Thoracic aorta (tissue), 2 donors: ENCODE results near the gene SURF2. TPM values are rescaled to one million over a fixed set of nuclear protein-coding genes. Genes with fewer than 3 reads are reported as not detected.

Source experiments
- ATAC-seq: fragments of 150-250 bp; one replicate; pipeline ENCODE4 v1.8.0; 2017; ENCODE audit warnings: low read depth; ENCODE audit not compliant: insufficient number of reproducible peaks, low FRiP score
- DNase-seq: peaks from one replicate; pipeline ENCODE4 v3.0.0-alpha.2; 2020; ENCODE audit warnings: low spot score
- H3K27ac ChIP-seq, 2 donors: fragments of 200-600 bp; sonication (generic); 1 replicate in 1 of 2; 2 replicates in 1 of 2; pipeline ENCODE4 v1.5.1; 2016; ENCODE audit warnings: mild to moderate bottlenecking in 2 of 2, moderate library complexity in 2 of 2
- H3K27me3 ChIP-seq: fragments of 200-600 bp; sonication (generic); replicated peaks from 2 replicates; pipeline ENCODE4 v1.6.0; 2016; ENCODE audit warnings: mild to moderate bottlenecking; ENCODE audit not compliant: insufficient read depth
- H3K36me3 ChIP-seq: fragments of 200-600 bp; sonication (generic); one replicate; pipeline ENCODE4 v1.5.1; 2016
- H3K4me1 ChIP-seq, 2 donors: fragments of 200-600 bp; sonication (generic); 1 replicate in 1 of 2; 2 replicates in 1 of 2; pipeline versions ENCODE4 v1.5.1 to v1.6.0; 2016; ENCODE audit warnings: low read depth in 2 of 2, mild to moderate bottlenecking in 1 of 2; ENCODE audit not compliant: control insufficient read depth in 1 of 2
- H3K4me3 ChIP-seq: fragments of 200-600 bp; sonication (generic); 2 replicates; pipeline ENCODE4 v1.5.1; 2016; ENCODE audit warnings: mild to moderate bottlenecking
- H3K9me3 ChIP-seq: fragments of 200-600 bp; sonication (generic); 2 replicates; pipeline ENCODE4 v1.5.1; 2016
- CTCF ChIP-seq: fragments of 200-600 bp; sonication (generic); IDR thresholded peaks from one replicate; pipeline ENCODE4 v1.5.1; 2019; ENCODE audit warnings: antibody characterized with exemption
- total RNA-seq, 2 donors: library from RNA; depleted of rRNA; stranded (reverse); fragments of >200 nt; gene quantifications; one replicate each; pipeline versions ENCODE4 v1.1.0 to v1.2.3, GENCODE V29; 2016

The SURF2 gene
- total RNA-seq, 2 donors from 2014 or later: 7.0 to 13.3 TPM

DNA sequence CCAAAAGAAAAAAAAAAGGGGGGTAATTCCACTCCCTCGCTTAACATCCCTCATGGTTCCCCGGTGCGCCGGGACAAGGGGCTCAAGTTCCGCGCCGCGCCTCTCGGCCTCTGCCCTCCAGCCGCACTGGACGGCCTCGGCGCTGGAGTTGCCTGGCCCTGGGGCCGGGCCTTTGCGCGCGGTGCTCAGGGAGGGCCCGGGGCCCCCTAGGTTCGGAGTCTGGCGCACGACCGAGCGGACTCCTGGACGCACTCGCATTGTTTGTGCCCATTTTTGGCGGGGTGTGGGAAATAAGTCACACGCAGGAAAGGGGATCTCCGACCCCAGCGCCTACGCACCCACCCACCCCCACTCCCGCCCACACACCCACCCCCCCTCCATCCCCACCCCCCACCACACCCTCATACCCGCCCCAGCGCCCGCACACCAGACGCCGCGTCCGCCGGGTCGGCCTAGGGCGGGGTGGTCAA lies 8.8 kb upstream of the SURF2 start:
- peak overlapping the region; percentile 88 to 96 for H3K27ac ChIP-seq
- no peak for DNase-seq
- no peak for TF ChIP-seq CTCF
- H3K27me3 ChIP-seq: no peaks in the 10 kb centered on the region
- ATAC-seq: no peak
- no peaks in the 10 kb centered on the region for H3K9me3 ChIP-seq
- H3K36me3 ChIP-seq: peaks cover 66% of the 10 kb centered on the region
- peaks cover 15 to 32% of the 10 kb centered on the region in 2 donors for H3K4me1 ChIP-seq
- peak overlapping the region; percentile 87 for H3K4me3 ChIP-seq

GRCh38 chr9:133347985-133348717 lies 8.2 kb upstream of the SURF2 start, which contains the start of the genes MED22 and RPL7A:
TSS of gene MED22 (minus strand) at chr9:133348131. CDS start at chr9:133346662, 1,469 bp downstream.
TSS of gene RPL7A (plus strand) at chr9:133348218. CDS start at chr9:133348244, 26 bp downstream.
- ATAC-seq (peak; percentile 85), DNase-seq (peak; percentile 95)
- H3K9me3 ChIP-seq: no peaks in the 10 kb centered on the region
- H3K4me1 ChIP-seq: peaks cover 15 to 32% of the 10 kb centered on the region in 2 donors
- H3K4me3 ChIP-seq: peak within 1 kb of the TSS; percentile 87
- H3K27ac ChIP-seq: peak within 1 kb of the TSS; percentile 88 to 96
- no peak for TF ChIP-seq CTCF
- peaks cover 60% of the 10 kb centered on the region for H3K36me3 ChIP-seq
- no peaks in the 10 kb centered on the region for H3K27me3 ChIP-seq

GRCh38 chr9:133348718-133349573 lies 7.4 kb upstream of the SURF2 start:
- ATAC-seq (no peak), DNase-seq (no peak)
- Histone ChIP-seq H3K9me3 (no peaks in the 10 kb centered on the region), H3K27ac (peak overlapping the region; percentile 88 to 96), H3K36me3 (peaks cover 52% of the 10 kb centered on the region), H3K27me3 (no peaks in the 10 kb centered on the region), H3K4me3 (peak overlapping the region; percentile 87), H3K4me1 (peaks cover 15 to 32% of the 10 kb centered on the region in 2 donors)
- no peak for TF ChIP-seq CTCF

DNA sequence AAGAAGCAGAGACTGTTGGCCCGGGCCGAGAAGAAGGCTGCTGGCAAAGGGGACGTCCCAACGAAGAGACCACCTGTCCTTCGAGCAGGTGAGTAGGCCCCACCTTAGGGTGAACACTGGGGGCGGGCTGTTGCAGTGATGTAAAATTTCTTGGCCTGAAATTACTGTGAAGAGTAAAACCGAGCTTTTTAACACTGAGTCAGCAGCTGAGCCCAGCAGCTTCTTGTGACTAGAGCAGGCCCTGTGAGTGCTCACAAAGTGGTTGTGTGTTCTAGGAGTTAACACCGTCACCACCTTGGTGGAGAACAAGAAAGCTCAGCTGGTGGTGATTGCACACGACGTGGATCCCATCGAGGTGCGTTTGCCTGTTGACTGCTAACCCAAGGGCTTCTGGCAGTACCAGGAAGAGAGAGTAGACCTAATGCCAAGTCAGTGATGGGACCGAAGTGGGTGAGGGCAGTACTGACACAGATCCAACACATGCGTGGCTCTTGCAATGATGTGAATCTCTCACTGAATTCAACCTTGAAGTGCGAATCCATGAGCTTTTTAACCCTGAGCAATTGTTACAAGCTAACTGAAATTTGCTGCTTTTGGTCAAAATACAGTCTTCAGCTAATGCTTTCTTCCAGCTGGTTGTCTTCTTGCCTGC lies 6.3 kb upstream of the SURF2 start:
- TF ChIP-seq CTCF: no peak
- Histone ChIP-seq H3K4me1 (peaks cover 18 to 39% of the 10 kb centered on the region in 2 donors), H3K27me3 (no peaks in the 10 kb centered on the region), H3K36me3 (peaks cover 43% of the 10 kb centered on the region), H3K9me3 (no peaks in the 10 kb centered on the region), H3K27ac (no peak overlapping the region), H3K4me3 (no peak overlapping the region)
- DNase-seq (no peak), ATAC-seq (no peak)
